Stimulated activated naive B cell treated with anti-CD40 and anti-IgM and Interleukin-4, amounts not matched to agents 10 μg/mL and 1 μg/mL and 100 μg/mL, for 72 hours (primary cell): Measurements from ENCODE around the gene GCC1.

Source experiments
- ATAC-seq, 2 donors: fragments of 150-1000 bp; cut with Tn5 transposase; replicated peaks; 2 replicates each; pipeline ENCODE4 v1.10.0; 2021; ENCODE audit warnings: moderate library complexity in 1 of 2
- DNase-seq: peaks from one replicate; pipeline ENCODE4 v3.0.0; 2021
- H3K27ac Mint-ChIP-seq: one replicate; pipeline ENCODE4 v1.8.0; 2022; ENCODE audit warnings: mild to moderate bottlenecking, mixed read lengths
- H3K27me3 Mint-ChIP-seq, 2 donors: one replicate each; pipeline ENCODE4 v1.8.0; 2022; ENCODE audit warnings: mixed read lengths in 2 of 2
- H3K36me3 Mint-ChIP-seq, 2 donors: one replicate each; pipeline ENCODE4 v1.8.0; 2022; ENCODE audit warnings: mixed read lengths in 2 of 2, mild to moderate bottlenecking in 1 of 2
- H3K4me1 Mint-ChIP-seq, 2 donors: one replicate each; pipeline ENCODE4 v1.8.0; 2022; ENCODE audit warnings: mixed read lengths in 2 of 2, mild to moderate bottlenecking in 1 of 2
- H3K4me3 Mint-ChIP-seq, 2 donors: one replicate each; pipeline ENCODE4 v1.8.0; 2022; ENCODE audit warnings: mild to moderate bottlenecking in 2 of 2, mixed read lengths in 2 of 2, moderate library complexity in 1 of 2
- H3K9me3 Mint-ChIP-seq, 2 donors: one replicate each; pipeline ENCODE4 v1.8.0; 2022; ENCODE audit warnings: mixed read lengths in 2 of 2, mild to moderate bottlenecking in 1 of 2

GCC1 gene

DNA sequence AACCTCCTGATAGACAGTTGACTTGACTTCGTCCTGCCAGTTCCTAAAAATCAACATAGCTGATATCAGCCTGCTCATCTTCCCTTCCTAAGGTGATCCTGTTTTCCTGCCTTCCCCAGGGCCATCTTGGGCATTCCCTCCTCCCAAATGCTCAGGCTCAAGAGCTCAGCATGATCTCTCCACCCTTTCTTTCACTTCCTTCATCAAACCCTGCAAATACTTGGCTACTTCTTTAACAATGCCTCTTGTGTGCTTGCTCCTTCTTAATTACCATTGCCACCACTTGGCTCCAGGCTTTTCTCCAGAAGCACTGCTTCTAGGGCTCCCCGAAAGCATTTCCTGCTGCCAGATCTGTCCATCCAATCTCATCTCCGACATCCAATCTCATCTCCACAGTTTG, 15.5 kb upstream of the GCC1 start:
- Mint-ChIP-seq H3K27me3 (peaks cover 9 to 13% of the 10 kb centered on the region in 2 donors), H3K9me3 (no peaks in the 10 kb centered on the region), H3K36me3 (no peaks in the 10 kb centered on the region), H3K4me3 (no peak overlapping the region), H3K27ac (no peak overlapping the region), H3K4me1 (no peaks in the 10 kb centered on the region)
- no peak for ATAC-seq
- DNase-seq, result no peak

DNA sequence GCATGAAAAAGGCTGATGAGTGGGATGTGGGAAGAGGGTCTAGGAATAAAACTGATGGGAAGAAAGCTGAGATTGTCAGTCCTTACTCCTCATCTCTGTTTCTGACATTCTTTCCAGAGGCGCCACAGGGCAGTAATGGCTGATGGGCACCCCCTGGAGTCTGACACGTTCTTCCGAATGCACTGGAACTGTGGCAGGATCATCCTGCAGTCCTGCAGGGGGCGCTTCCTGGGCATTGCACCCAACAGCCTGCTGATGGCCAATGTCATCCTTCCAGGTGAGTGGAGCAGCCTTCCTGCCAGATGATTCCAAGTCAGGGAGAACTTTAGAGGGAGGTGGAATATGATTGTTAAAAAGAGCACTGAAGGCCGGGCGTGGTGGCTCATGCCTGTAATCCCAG, 12.9 kb upstream of the GCC1 start:
- no peak overlapping the region for H3K4me3 Mint-ChIP-seq
- no peak overlapping the region for H3K27ac Mint-ChIP-seq
- ATAC-seq (no peak), DNase-seq (no peak)
- peaks cover 9 to 12% of the 10 kb centered on the region in 2 donors for H3K4me1 Mint-ChIP-seq
- no peaks in the 10 kb centered on the region for H3K9me3 Mint-ChIP-seq
- peaks cover 9 to 13% of the 10 kb centered on the region in 2 donors for H3K27me3 Mint-ChIP-seq
- no peaks in the 10 kb centered on the region for H3K36me3 Mint-ChIP-seq

DNA sequence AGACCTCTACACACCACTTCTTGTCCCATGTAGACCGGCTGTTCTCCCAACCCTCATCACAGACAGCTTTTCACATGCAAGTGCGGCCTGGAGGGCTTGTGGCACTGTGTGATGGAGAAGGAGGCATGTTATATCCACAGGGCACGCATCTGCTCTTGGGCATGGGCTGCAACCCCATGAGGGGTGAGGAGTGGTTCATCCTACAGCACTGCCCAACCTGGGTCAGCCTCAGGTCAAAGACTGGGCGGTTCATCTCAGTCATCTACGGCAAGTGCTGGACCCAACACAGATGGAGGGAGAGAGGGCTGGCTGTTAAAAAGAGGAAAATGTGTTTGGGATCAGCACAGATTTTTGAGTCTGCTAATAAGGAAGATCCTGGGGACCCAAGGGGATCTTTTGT, 10.3 kb upstream of the GCC1 start:
- DNase-seq (no peak), ATAC-seq (no peak)
- Mint-ChIP-seq H3K4me1 (peaks cover 15 to 22% of the 10 kb centered on the region in 2 donors), H3K27ac (no peak overlapping the region), H3K36me3 (peaks cover 11 to 13% of the 10 kb centered on the region in 2 donors), H3K27me3 (peaks cover 6 to 9% of the 10 kb centered on the region in 2 donors), H3K9me3 (no peaks in the 10 kb centered on the region), H3K4me3 (no peak overlapping the region)

DNA sequence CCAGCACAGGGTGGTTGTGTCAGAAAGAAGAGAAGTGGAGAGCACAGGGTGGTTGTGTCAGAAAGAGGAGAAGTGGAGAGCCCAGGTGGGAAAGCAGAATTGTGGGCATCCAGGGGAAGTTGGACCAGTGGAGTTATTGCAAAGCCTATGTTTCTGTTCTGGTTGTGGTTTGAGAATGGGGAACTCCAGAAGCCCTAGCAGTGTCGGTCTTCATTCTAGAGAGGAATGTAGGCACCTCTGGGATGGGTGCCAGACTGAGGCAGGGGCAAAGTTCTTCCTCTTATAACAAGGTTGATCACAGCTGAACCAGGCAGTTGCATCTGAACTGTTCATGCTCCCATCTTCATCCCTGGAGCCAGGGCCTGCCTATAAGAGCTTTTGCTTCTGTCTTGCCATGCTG, 9.1 kb upstream of the GCC1 start:
- Mint-ChIP-seq H3K36me3 (peaks cover 16 to 22% of the 10 kb centered on the region in 2 donors), H3K4me3 (no peak overlapping the region), H3K27ac (no peak overlapping the region), H3K27me3 (peaks cover 0 to 9% of the 10 kb centered on the region in 2 donors), H3K4me1 (peaks cover 23 to 34% of the 10 kb centered on the region in 2 donors), H3K9me3 (no peaks in the 10 kb centered on the region)
- DNase-seq (peak; percentile 12), ATAC-seq (peak; percentile 72 to 90)

DNA sequence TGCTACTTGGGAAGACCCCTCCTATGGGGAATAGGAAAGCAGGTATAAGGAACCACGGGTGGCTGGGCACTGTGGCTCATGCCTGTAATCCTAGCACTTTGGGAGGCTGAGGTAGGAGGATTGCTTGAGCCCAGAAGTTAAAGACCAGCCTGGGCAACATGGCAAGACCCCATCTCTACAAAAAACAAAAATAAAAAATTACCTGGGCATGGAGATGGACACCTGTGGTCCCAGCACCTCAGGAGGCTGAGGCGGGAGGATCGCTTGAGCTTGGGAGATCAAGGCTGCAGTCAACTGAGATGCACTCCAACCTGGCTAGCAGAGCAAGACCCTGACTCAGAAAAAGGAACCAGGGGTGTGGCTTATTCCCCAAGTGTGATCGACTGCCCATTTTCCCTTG, 7.2 kb upstream of the GCC1 start:
- no peak for ATAC-seq
- Mint-ChIP-seq H3K4me3 (no peak overlapping the region), H3K27ac (peak overlapping the region; percentile 25), H3K4me1 (peaks cover 28 to 46% of the 10 kb centered on the region in 2 donors), H3K27me3 (no peaks in the 10 kb centered on the region), H3K9me3 (no peaks in the 10 kb centered on the region), H3K36me3 (peaks cover 16 to 22% of the 10 kb centered on the region in 2 donors)
- DNase-seq, result no peak

DNA sequence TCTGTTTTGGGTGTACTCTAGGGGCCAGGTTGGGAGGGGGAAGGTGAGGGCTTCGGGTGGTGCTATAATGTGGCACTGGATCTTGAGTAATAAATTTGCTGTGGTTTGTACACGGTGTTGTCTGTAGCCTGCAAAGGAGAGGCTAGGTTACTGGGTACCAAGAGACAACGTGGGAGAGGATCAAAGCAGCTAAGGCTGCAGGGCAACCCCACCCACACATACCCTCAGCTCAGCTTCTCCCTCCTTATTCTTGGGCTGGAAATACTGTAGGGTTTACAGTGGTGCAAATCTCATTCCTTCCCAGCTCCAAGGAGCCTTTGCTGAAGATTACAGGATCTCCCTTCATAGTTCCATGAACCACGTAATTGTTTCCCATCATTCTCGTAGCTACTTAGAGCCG, 6.2 kb upstream of the GCC1 start:
- no peaks in the 10 kb centered on the region for H3K9me3 Mint-ChIP-seq
- ATAC-seq, result no peak
- no peak for DNase-seq
- peaks cover 28 to 47% of the 10 kb centered on the region in 2 donors for H3K4me1 Mint-ChIP-seq
- no peak overlapping the region for H3K4me3 Mint-ChIP-seq
- H3K27me3 Mint-ChIP-seq, result no peaks in the 10 kb centered on the region
- H3K27ac Mint-ChIP-seq, result no peak overlapping the region
- peaks cover 16 to 22% of the 10 kb centered on the region in 2 donors for H3K36me3 Mint-ChIP-seq

DNA sequence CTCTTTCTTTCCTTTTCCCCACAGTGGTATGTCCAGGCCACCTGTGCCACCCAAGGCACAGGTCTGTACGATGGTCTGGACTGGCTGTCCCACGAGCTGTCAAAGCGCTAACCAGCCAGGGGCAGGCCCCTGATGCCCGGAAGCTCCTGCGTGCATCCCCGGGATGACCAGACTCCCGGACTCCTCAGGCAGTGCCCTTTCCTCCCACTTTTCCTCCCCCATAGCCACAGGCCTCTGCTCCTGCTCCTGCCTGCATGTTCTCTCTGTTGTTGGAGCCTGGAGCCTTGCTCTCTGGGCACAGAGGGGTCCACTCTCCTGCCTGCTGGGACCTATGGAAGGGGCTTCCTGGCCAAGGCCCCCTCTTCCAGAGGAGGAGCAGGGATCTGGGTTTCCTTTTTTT, 5.8 kb upstream of the GCC1 start:
- H3K36me3 Mint-ChIP-seq, result peaks cover 16 to 22% of the 10 kb centered on the region in 2 donors
- no peak overlapping the region for H3K4me3 Mint-ChIP-seq
- no peak overlapping the region for H3K27ac Mint-ChIP-seq

DNA sequence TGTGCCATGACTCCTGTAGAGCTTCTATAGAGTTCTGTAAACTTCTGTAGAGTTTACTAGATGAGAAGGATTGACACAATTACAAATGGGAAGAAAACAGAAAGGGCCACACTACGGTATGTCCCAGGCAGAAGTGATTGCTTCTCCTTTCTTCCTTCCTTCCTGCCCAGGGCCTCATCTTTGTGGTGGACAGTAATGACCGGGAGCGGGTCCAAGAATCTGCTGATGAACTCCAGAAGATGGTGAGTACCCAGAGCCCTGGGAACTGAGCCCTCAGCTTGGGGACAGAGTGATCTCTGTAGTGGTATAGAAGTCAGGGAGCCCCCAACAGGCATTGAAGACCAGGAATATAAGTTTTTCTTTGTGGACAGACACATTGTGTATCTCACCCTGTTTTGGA, 4.5 kb upstream of the GCC1 start:
- Mint-ChIP-seq H3K4me1 (peaks cover 34 to 55% of the 10 kb centered on the region in 2 donors), H3K27me3 (no peaks in the 10 kb centered on the region), H3K36me3 (peaks cover 16 to 22% of the 10 kb centered on the region in 2 donors), H3K27ac (no peak overlapping the region), H3K4me3 (peak overlapping the region in 1 of 2 donors; percentile 95), H3K9me3 (no peaks in the 10 kb centered on the region)
- DNase-seq, result no peak
- ATAC-seq, result no peak

More for the DNA sequence above, 5.8 kb upstream of the GCC1 start:
- no peak for DNase-seq
- no peaks in the 10 kb centered on the region for H3K27me3 Mint-ChIP-seq
- no peak for ATAC-seq
- H3K4me1 Mint-ChIP-seq, result peaks cover 31 to 51% of the 10 kb centered on the region in 2 donors
- no peaks in the 10 kb centered on the region for H3K9me3 Mint-ChIP-seq

DNA sequence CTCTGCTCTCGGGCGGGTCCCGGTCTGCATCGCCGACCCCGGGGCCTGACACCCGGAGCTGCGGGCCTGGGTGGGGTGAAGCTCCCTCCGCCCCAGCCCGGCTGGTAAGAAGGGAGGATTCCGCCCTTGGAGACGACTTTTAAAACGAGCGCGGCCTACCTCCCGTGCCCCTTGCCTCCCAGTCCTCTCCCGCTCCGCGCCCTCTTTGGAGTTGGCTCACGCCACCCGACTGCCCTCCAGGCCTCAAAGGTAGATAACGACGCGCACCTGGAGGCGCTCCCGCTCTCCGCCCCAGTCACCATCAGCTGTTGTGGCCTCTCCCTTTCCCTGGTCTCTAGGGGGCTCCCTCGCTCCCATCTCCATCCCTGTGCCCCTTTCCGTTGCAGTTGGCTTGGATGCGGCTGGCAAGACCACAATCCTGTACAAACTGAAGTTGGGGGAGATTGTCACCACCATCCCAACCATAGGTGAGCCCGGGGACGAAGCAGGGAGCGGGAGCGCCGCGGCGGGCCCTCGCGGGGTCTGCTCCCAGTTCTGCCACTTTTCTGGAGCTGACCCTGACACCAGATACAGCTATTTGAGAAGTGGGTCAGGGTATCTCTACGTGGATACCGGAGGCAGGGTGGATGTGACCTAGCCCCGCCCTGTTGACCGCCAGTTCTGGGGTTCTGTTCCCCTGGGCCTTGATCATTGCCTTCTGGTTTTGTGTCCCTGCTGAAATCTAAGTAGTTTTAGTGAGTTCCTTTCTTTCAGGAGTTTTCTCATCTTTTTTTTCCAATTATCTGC, 3.5 kb upstream of the GCC1 start:
- Mint-ChIP-seq H3K36me3 (peaks cover 16 to 27% of the 10 kb centered on the region in 2 donors), H3K9me3 (no peaks in the 10 kb centered on the region), H3K4me3 (peak overlapping the region; percentile 95 to 97), H3K27ac (peak overlapping the region; percentile 93), H3K4me1 (peaks cover 34 to 56% of the 10 kb centered on the region in 2 donors), H3K27me3 (no peaks in the 10 kb centered on the region)
- ATAC-seq, result peak in 1 of 2 donors; percentile 3
- DNase-seq, result peak; percentile 9

DNA sequence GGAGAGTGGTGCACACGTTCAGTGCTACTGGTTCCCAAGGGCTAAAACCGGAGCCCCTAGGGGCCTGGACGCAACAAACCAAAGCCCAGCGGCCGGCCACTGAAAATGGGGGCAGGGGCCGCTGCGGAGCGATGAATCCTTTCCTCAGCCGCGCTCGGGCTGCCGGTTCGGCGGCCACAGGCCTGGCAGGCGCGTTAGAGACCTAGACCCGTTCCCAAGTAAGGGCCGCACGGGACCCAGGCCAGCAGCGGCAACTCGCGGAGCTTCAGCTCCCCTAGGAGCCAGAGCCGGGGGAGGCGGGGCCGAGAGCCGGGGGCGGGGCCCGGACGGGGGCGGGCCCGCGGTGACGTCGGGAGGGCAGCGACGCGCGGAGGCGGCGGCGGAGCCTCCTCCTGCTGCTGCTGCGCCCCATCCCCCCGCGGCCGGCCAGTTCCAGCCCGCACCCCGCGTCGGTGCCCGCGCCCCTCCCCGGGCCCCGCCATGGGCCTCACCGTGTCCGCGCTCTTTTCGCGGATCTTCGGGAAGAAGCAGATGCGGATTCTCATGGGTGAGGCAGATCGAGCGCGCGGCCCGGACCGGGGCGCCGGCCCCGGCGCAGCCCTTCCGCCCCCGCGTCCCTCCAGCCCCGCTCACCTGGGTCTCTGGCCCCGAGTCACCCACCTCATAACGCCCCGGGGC, 2.8 kb upstream of the GCC1 start, which contains the start of gene ARF5:
Gene ARF5 (plus strand): TSS at position 393 of the 678 bp plus-strand sequence. CDS start 88 bp downstream, at position 481.
- Mint-ChIP-seq H3K4me1 (peaks cover 40 to 64% of the 10 kb centered on the region in 2 donors), H3K27ac (peak within 1 kb of the TSS; percentile 93), H3K4me3 (peak within 1 kb of the TSS; percentile 95 to 97), H3K9me3 (no peaks in the 10 kb centered on the region), H3K36me3 (peaks cover 16 to 32% of the 10 kb centered on the region in 2 donors), H3K27me3 (no peaks in the 10 kb centered on the region)
- DNase-seq (peak; percentile 82), ATAC-seq (peak; percentile 82 to 85)

DNA sequence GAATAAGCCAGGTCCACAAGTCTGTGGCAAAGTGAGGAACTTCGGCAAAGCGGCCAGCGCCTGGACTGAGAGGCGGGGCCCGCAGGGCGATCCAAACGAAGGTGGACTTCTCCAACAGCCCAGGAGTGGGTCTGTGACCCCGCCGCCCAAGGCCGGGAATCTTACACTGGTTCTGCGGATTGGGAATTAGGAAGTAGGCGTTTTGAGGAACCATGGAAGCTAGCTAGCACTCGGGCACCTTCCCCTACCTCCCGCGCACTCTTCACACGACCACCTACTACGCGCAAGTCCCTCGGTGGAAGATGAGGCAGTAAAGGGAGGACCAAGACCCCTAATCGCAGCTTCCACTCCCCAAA, 2.2 kb upstream of the GCC1 start:
- H3K4me1 Mint-ChIP-seq, result peaks cover 45 to 69% of the 10 kb centered on the region in 2 donors
- peaks cover 21 to 37% of the 10 kb centered on the region in 2 donors for H3K36me3 Mint-ChIP-seq
- H3K9me3 Mint-ChIP-seq, result no peaks in the 10 kb centered on the region
- peak overlapping the region; percentile 72 to 97 for H3K4me3 Mint-ChIP-seq
- no peak for ATAC-seq
- H3K27me3 Mint-ChIP-seq, result no peaks in the 10 kb centered on the region
- H3K27ac Mint-ChIP-seq, result peak overlapping the region; percentile 31
- no peak for DNase-seq

DNA sequence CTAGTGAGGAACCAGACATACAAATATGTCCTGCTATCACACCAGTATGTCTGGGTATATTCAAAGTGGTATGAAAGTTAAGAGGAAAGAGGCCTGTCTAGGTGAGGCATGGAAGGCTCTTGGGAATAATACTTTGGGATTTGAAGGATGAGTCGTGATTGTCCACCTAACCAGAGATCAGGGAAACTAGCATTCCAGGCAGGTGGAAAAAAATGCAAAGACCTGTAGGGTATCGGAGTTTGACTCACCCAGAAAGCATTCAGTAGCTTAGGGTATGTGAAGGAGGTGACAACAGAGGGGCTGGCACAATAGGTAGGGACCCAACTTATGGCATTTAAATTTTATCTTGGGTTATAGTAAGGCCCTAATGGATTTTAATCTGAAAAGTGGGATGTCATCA, 950 bp upstream of the GCC1 start:
- Mint-ChIP-seq H3K4me3 (no peak overlapping the region), H3K4me1 (peaks cover 51 to 78% of the 10 kb centered on the region in 2 donors), H3K9me3 (no peaks in the 10 kb centered on the region), H3K27me3 (no peaks in the 10 kb centered on the region), H3K36me3 (peaks cover 22 to 42% of the 10 kb centered on the region in 2 donors), H3K27ac (no peak overlapping the region)
- DNase-seq (no peak), ATAC-seq (no peak)

DNA sequence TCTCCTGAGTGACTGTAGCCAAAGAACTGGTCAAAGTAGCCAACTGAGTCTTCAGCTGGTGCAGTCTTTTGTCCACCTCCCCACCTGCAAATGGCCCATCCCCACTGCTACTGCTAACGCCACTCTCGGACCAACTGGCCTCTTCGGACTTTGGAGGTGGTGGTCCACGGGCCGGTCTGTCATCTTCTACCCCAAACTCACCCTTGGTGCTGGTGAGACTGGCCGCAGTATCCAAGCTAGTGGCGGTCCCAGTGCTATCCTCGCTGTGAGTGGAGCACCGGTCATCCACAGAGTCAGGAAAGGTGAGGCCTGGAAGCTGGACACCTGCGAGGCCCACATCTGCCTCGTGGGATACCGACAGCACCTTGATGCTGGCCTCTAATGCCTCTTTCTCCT, 750 bp downstream of the GCC1 start:
- H3K4me3 Mint-ChIP-seq, result peak overlapping the region; percentile 87 to 93
- H3K27me3 Mint-ChIP-seq, result no peaks in the 10 kb centered on the region
- H3K4me1 Mint-ChIP-seq, result peaks cover 41 to 71% of the 10 kb centered on the region in 2 donors
- no peaks in the 10 kb centered on the region for H3K9me3 Mint-ChIP-seq
- no peak for ATAC-seq
- no peak for DNase-seq
- peak overlapping the region; percentile 93 for H3K27ac Mint-ChIP-seq
- peaks cover 14 to 29% of the 10 kb centered on the region in 2 donors for H3K36me3 Mint-ChIP-seq

DNA sequence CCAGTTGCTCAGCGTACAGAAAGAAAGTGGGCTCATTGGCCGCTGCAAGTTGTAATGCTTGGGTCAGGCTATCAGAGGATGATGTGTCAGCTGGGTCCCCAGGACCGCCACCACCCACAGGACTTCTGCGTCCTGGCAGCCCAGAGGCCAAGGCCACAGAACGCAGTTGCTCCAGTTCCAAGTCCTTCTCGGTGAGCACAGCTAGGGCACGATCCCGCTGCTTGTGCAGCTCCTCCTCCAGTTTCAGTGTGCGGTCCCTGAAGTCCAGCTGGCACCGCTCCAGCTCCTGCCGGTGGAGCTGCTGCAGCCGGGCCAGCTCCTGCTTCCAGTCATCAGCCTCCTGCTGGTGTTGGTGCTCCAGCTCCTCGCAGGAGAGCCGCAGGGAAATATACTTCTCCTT, 3.0 kb downstream of the GCC1 start:
- ATAC-seq (no peak), DNase-seq (no peak)
- peaks cover 23 to 45% of the 10 kb centered on the region in 2 donors for H3K36me3 Mint-ChIP-seq
- peaks cover 40 to 62% of the 10 kb centered on the region in 2 donors for H3K4me1 Mint-ChIP-seq
- no peaks in the 10 kb centered on the region for H3K27me3 Mint-ChIP-seq
- H3K9me3 Mint-ChIP-seq, result no peaks in the 10 kb centered on the region
- H3K4me3 Mint-ChIP-seq, result no peak overlapping the region
- H3K27ac Mint-ChIP-seq, result no peak overlapping the region

DNA sequence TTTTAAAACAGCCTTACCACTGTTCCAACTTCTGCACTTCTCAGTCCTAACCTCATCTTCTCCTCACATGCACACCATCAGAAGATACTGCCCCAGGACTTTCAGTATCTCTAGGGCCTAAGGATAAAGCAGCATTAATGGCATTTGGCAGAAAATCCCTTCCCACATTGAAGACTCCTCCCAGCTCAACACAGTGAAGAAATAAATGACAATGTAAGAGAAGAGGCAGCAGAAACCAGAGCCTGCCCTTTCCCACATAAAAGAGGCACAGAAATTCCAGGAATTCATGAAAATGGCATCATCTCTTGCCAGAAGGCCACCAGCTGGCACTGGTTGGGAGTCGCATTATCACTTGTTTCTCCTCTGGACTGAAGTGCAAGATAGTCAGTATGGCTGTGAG, 3.7 kb downstream of the GCC1 start:
- Mint-ChIP-seq H3K4me3 (no peak overlapping the region), H3K36me3 (peaks cover 27 to 48% of the 10 kb centered on the region in 2 donors)

More for the DNA sequence above, 3.7 kb downstream of the GCC1 start:
- Mint-ChIP-seq H3K4me1 (peaks cover 40 to 62% of the 10 kb centered on the region in 2 donors), H3K27ac (no peak overlapping the region), H3K9me3 (no peaks in the 10 kb centered on the region), H3K27me3 (no peaks in the 10 kb centered on the region)
- ATAC-seq, result no peak
- no peak for DNase-seq
